OCI-LY3 (cell line): ENCODE measurements around the gene INSC.
A peak's percentile ranks its signal among the peaks of the same experiment; 100 is the strongest.

Experiments
- H2AFZ ChIP-seq: fragments of 200-600, 300-600 bp; shearing (Covaris generic); 2 replicates; pipeline ENCODE4 v1.6.0; 2014; ENCODE audit warnings: antibody characterized with exemption, low read depth, low read length
- H3K27ac ChIP-seq: fragments of 200-600, 300-600 bp; sonication (generic); 2 replicates; pipeline ENCODE4 v1.5.1; 2014; ENCODE audit warnings: mild to moderate bottlenecking, low read length, moderate library complexity, mixed read lengths
- H3K27me3 ChIP-seq: fragments of 200-600, 300-600 bp; sonication (generic); 2 replicates; pipeline ENCODE4 v1.6.1; 2014; ENCODE audit warnings: low read depth, low read length, mixed read lengths
- H3K36me3 ChIP-seq: fragments of 200-600, 300-600 bp; sonication (generic); replicated peaks from 2 replicates; pipeline ENCODE3; 2014; ENCODE audit warnings: low read depth, low read length, mixed read lengths
- H3K4me1 ChIP-seq: fragments of 300-600, 200-600 bp; sonication (generic); 2 replicates; pipeline ENCODE4 v1.6.1; 2014; ENCODE audit warnings: low read length, mixed read lengths
- H3K4me2 ChIP-seq: fragments of 200-600, 300-600 bp; sonication (generic); 2 replicates; pipeline ENCODE4 v1.6.1; 2014; ENCODE audit warnings: low read length, mixed read lengths
- H3K4me3 ChIP-seq: fragments of 300-600, 200-600 bp; sonication (generic); 2 replicates; pipeline ENCODE4 v1.5.1; 2014; ENCODE audit warnings: antibody characterized with exemption, mild to moderate bottlenecking, low read length, moderate library complexity
- H3K79me2 ChIP-seq: fragments of 300-600, 200-600 bp; shearing (Covaris generic); 2 replicates; pipeline ENCODE4 v1.6.1; 2014; ENCODE audit warnings: mild to moderate bottlenecking, low read length, mixed read lengths
- H3K9ac ChIP-seq: fragments of 300-600, 200-600 bp; shearing (Covaris generic); 2 replicates; pipeline ENCODE4 v1.6.0; 2014; ENCODE audit warnings: mild to moderate bottlenecking, low read length, moderate library complexity
- H3K9me3 ChIP-seq: fragments of 200-600, 300-600 bp; shearing (Covaris generic); 2 replicates; pipeline ENCODE4 v1.6.1; 2014; ENCODE audit warnings: low read length, mixed read lengths; ENCODE audit not compliant: insufficient read depth
- H4K20me1 ChIP-seq: fragments of 200-600, 300-600 bp; sonication (generic); 2 replicates; pipeline ENCODE4 v1.6.1; 2016; ENCODE audit warnings: low read length, mixed read lengths; ENCODE audit not compliant: insufficient read depth
- CTCF ChIP-seq: fragments of 200-600, 300-600 bp; sonication (generic); IDR thresholded peaks from 2 replicates; pipeline ENCODE4 v1.5.1; 2014; ENCODE audit warnings: antibody characterized with exemption, low read length, low read depth
- EZH2phosphoT487 ChIP-seq: fragments of 200-600 bp; shearing (Covaris generic); IDR thresholded peaks from 2 replicates; pipeline ENCODE4 v1.6.1; 2018; ENCODE audit warnings: antibody characterized with exemption, mixed run types, low read depth

The INSC gene

GRCh38 chr11:15073361-15074205 is 41.1 kb upstream of the INSC start, which contains the start of gene CALCB:
Gene CALCB, plus strand, starts transcription at chr11:15073593. Its CDS starts 1,126 bp downstream, at chr11:15074719.
- Histone ChIP-seq H3K36me3 (no peaks in the 10 kb centered on the region), H3K4me2 (peak within 1 kb of the TSS; percentile 74), H3K4me1 (peaks cover 5% of the 10 kb centered on the region; the same call in 1 of the 2 replicates), H3K9me3 (no peaks in the 10 kb centered on the region), H4K20me1 (no peaks in the 10 kb centered on the region), H3K9ac (peak within 1 kb of the TSS; percentile 53; the same call in 1 of the 2 replicates), H2AFZ (peak within 1 kb of the TSS; percentile 100), H3K27ac (no peak within 1 kb of the TSS), H3K4me3 (peak within 1 kb of the TSS; percentile 72), H3K27me3 (no peaks in the 10 kb centered on the region), H3K79me2 (no peaks in the 10 kb centered on the region)
- TF ChIP-seq CTCF (no peak), EZH2phosphoT487 (no peak)

DNA sequence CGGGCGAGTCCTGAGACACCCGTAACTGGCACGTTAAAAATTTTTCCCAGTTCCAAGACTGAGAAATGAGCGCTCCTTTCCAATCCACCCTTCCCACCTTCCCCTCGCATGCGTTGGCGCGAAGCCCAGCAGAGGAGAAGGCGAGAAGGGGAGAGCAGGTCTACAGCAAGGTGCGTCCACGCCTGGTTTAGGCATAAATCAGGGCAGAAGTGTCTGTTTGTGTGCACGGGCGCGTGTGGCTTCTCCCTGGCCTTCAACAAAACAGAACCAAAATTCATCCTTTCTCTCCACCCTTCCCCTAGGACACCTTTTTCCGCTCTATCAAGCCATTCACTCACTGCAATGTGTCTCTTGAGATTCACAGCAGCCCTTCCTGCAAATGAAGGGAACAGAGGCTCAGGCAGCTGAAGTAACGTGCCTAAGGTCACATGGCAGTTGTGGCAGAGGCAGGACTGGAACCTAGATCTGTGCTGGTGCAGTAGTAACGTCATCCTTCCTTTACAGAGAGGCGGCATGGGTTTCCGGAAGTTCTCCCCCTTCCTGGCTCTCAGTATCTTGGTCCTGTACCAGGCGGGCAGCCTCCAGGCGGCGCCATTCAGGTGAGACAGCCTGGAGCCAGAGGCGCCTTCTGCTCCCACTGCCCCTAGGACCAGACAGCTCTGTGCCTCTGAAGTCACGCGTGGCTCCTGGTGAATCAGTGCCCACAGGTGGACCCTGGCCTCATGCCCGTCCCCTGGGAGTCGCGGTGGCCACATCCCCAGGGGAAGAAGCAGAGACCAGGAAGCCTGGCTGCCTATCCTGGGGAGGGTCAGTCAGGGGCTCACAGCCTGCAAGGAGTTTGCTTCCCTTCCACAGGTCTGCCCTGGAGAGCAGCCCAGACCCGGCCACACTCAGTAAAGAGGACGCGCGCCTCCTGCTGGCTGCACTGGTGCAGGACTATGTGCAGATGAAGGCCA is 40.2 kb upstream of the INSC start:
- Histone ChIP-seq H3K4me1 (peaks cover 5% of the 10 kb centered on the region; the same call in 1 of the 2 replicates), H3K4me2 (peak overlapping the region; percentile 74), H3K27ac (no peak overlapping the region), H3K79me2 (no peaks in the 10 kb centered on the region), H3K4me3 (peak overlapping the region; percentile 72), H3K9ac (peak overlapping the region; percentile 53; the same call in 1 of the 2 replicates), H4K20me1 (no peaks in the 10 kb centered on the region), H3K9me3 (no peaks in the 10 kb centered on the region), H3K36me3 (no peaks in the 10 kb centered on the region), H3K27me3 (no peaks in the 10 kb centered on the region), H2AFZ (peak overlapping the region; percentile 100)
- peak; percentile 77 for TF ChIP-seq CTCF
- TF ChIP-seq EZH2phosphoT487 = no peak

GRCh38 chr11:15075162-15075526 is 39.6 kb upstream of the INSC start:
- no peak for TF ChIP-seq EZH2phosphoT487
- no peak; the same call in 1 of the 2 replicates for TF ChIP-seq CTCF
- no peak overlapping the region for H3K9ac ChIP-seq
- no peaks in the 10 kb centered on the region for H3K9me3 ChIP-seq
- H4K20me1 ChIP-seq = no peaks in the 10 kb centered on the region
- H3K36me3 ChIP-seq = no peaks in the 10 kb centered on the region
- no peaks in the 10 kb centered on the region for H3K79me2 ChIP-seq
- H3K27me3 ChIP-seq = no peaks in the 10 kb centered on the region; the same call in 1 of the 2 replicates
- no peak overlapping the region for H3K27ac ChIP-seq
- no peak overlapping the region; the same call in 1 of the 2 replicates for H2AFZ ChIP-seq
- peak overlapping the region; percentile 72; the same call in 1 of the 2 replicates for H3K4me3 ChIP-seq
- peaks cover 5% of the 10 kb centered on the region; the same call in 1 of the 2 replicates for H3K4me1 ChIP-seq
- peak overlapping the region; percentile 74 for H3K4me2 ChIP-seq
